IgD-negative memory B cell (primary cell): ENCODE measurements around the gene C7orf33. TPM values are rescaled to one million over a fixed set of nuclear protein-coding genes. Genes with fewer than 3 reads are reported as not detected.

Experiments
- H3K27ac Mint-ChIP-seq, 3 donors: one replicate each; pipeline ENCODE4 v1.8.0; 2020 to 2022; ENCODE audit warnings: mild to moderate bottlenecking in 3 of 3, mixed read lengths in 3 of 3, moderate library complexity in 1 of 3
- H3K27me3 Mint-ChIP-seq: one replicate; pipeline ENCODE4 v1.8.0; 2021; ENCODE audit warnings: mixed read lengths
- H3K36me3 Mint-ChIP-seq: one replicate; pipeline ENCODE4 v1.8.0; 2020; ENCODE audit warnings: mild to moderate bottlenecking, mixed read lengths
- H3K4me1 Mint-ChIP-seq, 3 donors: one replicate each; pipeline ENCODE4 v1.8.0; 2020 to 2022; ENCODE audit warnings: mixed read lengths in 3 of 3, mild to moderate bottlenecking in 1 of 3
- H3K4me3 Mint-ChIP-seq, 4 donors: one replicate each; pipeline ENCODE4 v1.8.0; 2020 to 2022; ENCODE audit warnings: mild to moderate bottlenecking in 4 of 4, mixed read lengths in 4 of 4, moderate library complexity in 3 of 4
- H3K9me3 Mint-ChIP-seq, 3 donors: one replicate each; pipeline ENCODE4 v1.8.0; 2020 to 2021; ENCODE audit warnings: mixed read lengths in 3 of 3, mild to moderate bottlenecking in 1 of 3
- polyA plus RNA-seq: library from polyadenylated mRNA; unstranded; fragments of 300-500 nt; fragmentation: Illumina TruSeq; gene quantifications from one replicate; pipeline ENCODE4 v1.2.3, GENCODE V29; 2021

Gene C7orf33
- polyA plus RNA-seq, 1 donor from 2014 or later, result not detected

GRCh38 chr7:148630078-148630477, 39.5 kb downstream of the C7orf33 start:
- Mint-ChIP-seq H3K4me3 (peak overlapping the region in 2 of 4 donors; percentile 2 to 63), H3K27me3 (peaks cover 8% of the 10 kb centered on the region), H3K36me3 (no peaks in the 10 kb centered on the region), H3K9me3 (peaks cover 0 to 5% (median 2%) of the 10 kb centered on the region in 3 donors), H3K4me1 (peaks cover 15 to 20% (median 18%) of the 10 kb centered on the region in 3 donors), H3K27ac (no peak overlapping the region)

GRCh38 chr7:148633761-148634160, 43.2 kb downstream of the C7orf33 start:
- H3K4me3 Mint-ChIP-seq, result peak overlapping the region in 1 of 4 donors; percentile 42
- H3K36me3 Mint-ChIP-seq, result no peaks in the 10 kb centered on the region
- H3K9me3 Mint-ChIP-seq, result peaks cover 0 to 5% (median 2%) of the 10 kb centered on the region in 3 donors
- peaks cover 2% of the 10 kb centered on the region for H3K27me3 Mint-ChIP-seq
- H3K27ac Mint-ChIP-seq, result no peak overlapping the region
- peaks cover 13 to 16% (median 15%) of the 10 kb centered on the region in 3 donors for H3K4me1 Mint-ChIP-seq

- Mint-ChIP-seq H3K27ac (no peak overlapping the region), H3K9me3 (no peaks in the 10 kb centered on the region), H3K4me1 (peaks cover 7% of the 10 kb centered on the region in 3 donors), H3K27me3 (no peaks in the 10 kb centered on the region), H3K4me3 (no peak overlapping the region), H3K36me3 (no peaks in the 10 kb centered on the region)
Observed at GRCh38 chr7:148637094-148637493, 46.5 kb downstream of the C7orf33 start.

- Mint-ChIP-seq H3K4me3 (no peak overlapping the region), H3K36me3 (peaks cover 1% of the 10 kb centered on the region), H3K27ac (no peak overlapping the region), H3K4me1 (peaks cover 0 to 1% (median 0%) of the 10 kb centered on the region in 3 donors), H3K27me3 (peaks cover 10% of the 10 kb centered on the region), H3K9me3 (peaks cover 0 to 2% (median 0%) of the 10 kb centered on the region in 3 donors)
Observed at GRCh38 chr7:148645898-148646297, 55.3 kb downstream of the C7orf33 start.

- Mint-ChIP-seq H3K27ac (no peak overlapping the region), H3K36me3 (peaks cover 1% of the 10 kb centered on the region), H3K4me1 (no peaks in the 10 kb centered on the region), H3K9me3 (no peaks in the 10 kb centered on the region), H3K4me3 (no peak overlapping the region), H3K27me3 (peaks cover 9% of the 10 kb centered on the region)
Observed at GRCh38 chr7:148650232-148650858, 59.8 kb downstream of the C7orf33 start.

GRCh38 chr7:148652773-148653172, 62.2 kb downstream of the C7orf33 start:
- Mint-ChIP-seq H3K9me3 (no peaks in the 10 kb centered on the region), H3K27ac (no peak overlapping the region), H3K36me3 (peaks cover 1% of the 10 kb centered on the region), H3K4me1 (no peaks in the 10 kb centered on the region), H3K27me3 (peaks cover 2% of the 10 kb centered on the region), H3K4me3 (no peak overlapping the region)

GRCh38 chr7:148657929-148658328, 67.4 kb downstream of the C7orf33 start:
- peaks cover 2% of the 10 kb centered on the region for H3K27me3 Mint-ChIP-seq
- H3K27ac Mint-ChIP-seq, result no peak overlapping the region
- H3K36me3 Mint-ChIP-seq, result no peaks in the 10 kb centered on the region
- H3K9me3 Mint-ChIP-seq, result peaks cover 0 to 1% (median 0%) of the 10 kb centered on the region in 3 donors
- no peaks in the 10 kb centered on the region for H3K4me1 Mint-ChIP-seq
- no peak overlapping the region for H3K4me3 Mint-ChIP-seq

- no peaks in the 10 kb centered on the region for H3K36me3 Mint-ChIP-seq
- H3K4me1 Mint-ChIP-seq, result no peaks in the 10 kb centered on the region
- H3K4me3 Mint-ChIP-seq, result no peak overlapping the region
- peaks cover 3% of the 10 kb centered on the region for H3K27me3 Mint-ChIP-seq
- H3K27ac Mint-ChIP-seq, result no peak overlapping the region
- peaks cover 0 to 1% (median 0%) of the 10 kb centered on the region in 3 donors for H3K9me3 Mint-ChIP-seq
Observed at GRCh38 chr7:148661471-148661870, 70.9 kb downstream of the C7orf33 start.

- Mint-ChIP-seq H3K27ac (no peak overlapping the region), H3K27me3 (peaks cover 3% of the 10 kb centered on the region), H3K36me3 (no peaks in the 10 kb centered on the region), H3K9me3 (peaks cover under 1 to 1% (median 1%) of the 10 kb centered on the region in 3 donors), H3K4me1 (no peaks in the 10 kb centered on the region), H3K4me3 (no peak overlapping the region)
Observed at GRCh38 chr7:148662646-148663045, 72.1 kb downstream of the C7orf33 start.

GRCh38 chr7:148664324-148664723, 73.8 kb downstream of the C7orf33 start:
- Mint-ChIP-seq H3K4me3 (no peak overlapping the region), H3K27ac (no peak overlapping the region), H3K4me1 (no peaks in the 10 kb centered on the region), H3K36me3 (no peaks in the 10 kb centered on the region), H3K9me3 (peaks cover 1 to 6% (median 4%) of the 10 kb centered on the region in 3 donors), H3K27me3 (peaks cover 3% of the 10 kb centered on the region)

- H3K4me1 Mint-ChIP-seq, result no peaks in the 10 kb centered on the region
- H3K4me3 Mint-ChIP-seq, result no peak overlapping the region
- no peak overlapping the region for H3K27ac Mint-ChIP-seq
- H3K9me3 Mint-ChIP-seq, result peaks cover 1 to 6% (median 4%) of the 10 kb centered on the region in 3 donors
- H3K36me3 Mint-ChIP-seq, result no peaks in the 10 kb centered on the region
- peaks cover 3% of the 10 kb centered on the region for H3K27me3 Mint-ChIP-seq
Observed at GRCh38 chr7:148665221-148665620, 74.7 kb downstream of the C7orf33 start.

Other genes starting within 250 kb of the C7orf33 start
- 54.5 TPM for gene CUL1, start 108.1 kb downstream of the C7orf33 start, polyA plus RNA-seq